Measurements from ENCODE around the gene ZSCAN1.
"Not testable (repeated sequence)": the region's sequence is repeated elsewhere in the genome, so short reads cannot be mapped to it uniquely, and the experiment has no call there.

The ZSCAN1 gene

GRCh38 chr19:58002384-58003173, 31.2 kb upstream of the ZSCAN1 start, which contains the start of gene ZNF606:
ZNF606 (minus strand) TSS chr19:58002820; CDS start chr19:58001319, 1,501 bp downstream.
- Histone ChIP-seq H3K27ac (peak within 1 kb of the TSS; percentile 92 to 93), H3K4me3 (peak within 1 kb of the TSS; percentile 82 to 94), H3K9me3 (peaks cover 0 to 72% (median 54%) of the 10 kb centered on the region in 3 donors), H3K36me3 (peaks cover 67 to 70% (median 70%) of the 10 kb centered on the region in 3 donors), H3K4me1 (peaks cover 0 to 25% (median 17%) of the 10 kb centered on the region in 4 donors), H3K27me3 (no peaks in the 10 kb centered on the region)
- peak; percentile 83 to 90 for DNase-seq
- intact Hi-C loops (cut with DNase I; ENCODE audit: low total_unique reads): loop anchor here (5.0 kb wide), 1 partner anchor 95 kb away; the partner anchor contains the start of gene ZSCAN18
- TF ChIP-seq CTCF (IDR thresholded peaks at IDR 0.05): no peak

- Histone ChIP-seq H3K27me3 (no peaks in the 10 kb centered on the region), H3K4me1 (peaks cover 0 to 25% (median 17%) of the 10 kb centered on the region in 4 donors), H3K4me3 (peak overlapping the region; percentile 82 to 94), H3K36me3 (peaks cover 60 to 67% (median 63%) of the 10 kb centered on the region in 3 donors), H3K27ac (peak overlapping the region; percentile 92 to 93), H3K9me3 (peaks cover 0 to 72% (median 60%) of the 10 kb centered on the region in 3 donors)
- intact Hi-C loops (cut with DNase I; ENCODE audit: low total_unique reads): loop anchor here (5.0 kb wide), 1 partner anchor 94 kb away; the partner anchor contains the start of gene ZSCAN18
- DNase-seq: no peak
- no peak for TF ChIP-seq CTCF (IDR thresholded peaks at IDR 0.05)
Observed at GRCh38 chr19:58003174-58003828, 30.5 kb upstream of the ZSCAN1 start.

- intact Hi-C loops (cut with DNase I; ENCODE audit: low total_unique reads): no loop called here
- Histone ChIP-seq H3K4me1 (peaks cover 0 to 15% (median 6%) of the 10 kb centered on the region in 4 donors), H3K36me3 (peaks cover 36 to 61% (median 37%) of the 10 kb centered on the region in 3 donors), H3K27ac (no peak overlapping the region), H3K27me3 (no peaks in the 10 kb centered on the region), H3K4me3 (no peak overlapping the region), H3K9me3 (peaks cover 9 to 92% (median 88%) of the 10 kb centered on the region in 3 donors)
- TF ChIP-seq CTCF (IDR thresholded peaks at IDR 0.05): no peak
- no peak for DNase-seq
Observed at GRCh38 chr19:58007285-58007684, 26.5 kb upstream of the ZSCAN1 start.

GRCh38 chr19:58008877-58009276, 24.9 kb upstream of the ZSCAN1 start:
- H3K4me1 ChIP-seq; intact Hi-C loops (cut with DNase I; ENCODE audit: low total_unique reads); H3K4me3 ChIP-seq; H3K27me3 ChIP-seq; H3K27ac ChIP-seq; DNase-seq: not testable (repeated sequence)
- Histone ChIP-seq H3K36me3 (peaks cover 36 to 61% (median 46%) of the 10 kb centered on the region in 3 donors), H3K9me3 (peaks cover 9 to 98% (median 91%) of the 10 kb centered on the region in 3 donors)

GRCh38 chr19:58009301-58009665, 24.5 kb upstream of the ZSCAN1 start:
- Histone ChIP-seq H3K4me3 (peak overlapping the region in 1 of 2 donors; percentile 48), H3K27ac (no peak overlapping the region), H3K36me3 (peaks cover 33 to 58% (median 42%) of the 10 kb centered on the region in 3 donors), H3K27me3 (no peaks in the 10 kb centered on the region), H3K9me3 (peaks cover 9 to 98% (median 91%) of the 10 kb centered on the region in 3 donors), H3K4me1 (peaks cover 0 to 3% (median 0%) of the 10 kb centered on the region in 4 donors)
- intact Hi-C loops (cut with DNase I; ENCODE audit: low total_unique reads): no loop called here
- no peak for TF ChIP-seq CTCF (IDR thresholded peaks at IDR 0.05)
- DNase-seq: no peak

All from tibial artery (tissue), 4 donors.